Tibial nerve (tissue), 4 donors: ENCODE data around the gene MAML3. TPM values are rescaled to one million over a fixed set of nuclear protein-coding genes. Genes with fewer than 3 reads are reported as not detected.

Experiments
- DNase-seq, 2 donors: peaks; one replicate each; pipeline ENCODE4 v3.0.0-alpha.2; 2019; ENCODE audit warnings: low spot score in 2 of 2
- H3K27ac ChIP-seq, 4 donors: fragments of 200-600 bp; sonication (generic) in 3 of 4; one replicate each; pipeline ENCODE4 v1.5.1; 2017 to 2019; ENCODE audit warnings: mild to moderate bottlenecking in 1 of 4
- H3K27me3 ChIP-seq, 2 donors: fragments of 200-600 bp; sonication (generic) in 1 of 2; one replicate each; pipeline versions ENCODE4 v1.5.1 to v1.6.0; 2017 to 2019
- H3K36me3 ChIP-seq, 3 donors: fragments of 200-600 bp; sonication (generic); one replicate each; pipeline ENCODE4 v1.5.1; 2018 to 2019
- H3K4me1 ChIP-seq, 4 donors: fragments of 200-600 bp; sonication (generic) in 3 of 4; one replicate each; pipeline ENCODE4 v1.5.1; 2017 to 2019
- H3K4me3 ChIP-seq, 4 donors: fragments of 200-600 bp; sonication (generic) in 3 of 4; one replicate each; pipeline ENCODE4 v1.5.1; 2017 to 2019; ENCODE audit warnings: mild to moderate bottlenecking in 1 of 4, moderate library complexity in 1 of 4
- H3K9me3 ChIP-seq, 4 donors: fragments of 200-600 bp; sonication (generic) in 3 of 4; one replicate each; pipeline ENCODE4 v1.5.1; 2017 to 2019
- CTCF ChIP-seq, 5 experiments: fragments of 200-600 bp in 3 of 5; fragments of 450-650 bp in 2 of 5; sonication (generic) in 3 of 5; IDR thresholded peaks; one replicate each; pipeline ENCODE4 v1.5.1; 2016 to 2019; ENCODE audit warnings: antibody characterized with exemption in 5 of 5, mild to moderate bottlenecking in 3 of 5, moderate library complexity in 2 of 5
- EP300 ChIP-seq, 2 donors: sonication (generic); formaldehyde crosslinking; IDR thresholded peaks; one replicate each; pipeline ENCODE4 v1.6.1; 2017; ENCODE audit warnings: antibody characterized with exemption in 2 of 2, mild to moderate bottlenecking in 1 of 2
- POLR2A ChIP-seq, 2 donors: fragments of 450-650 bp; IDR thresholded peaks; one replicate each; pipeline ENCODE4 v1.6.1; 2017; ENCODE audit warnings: antibody characterized with exemption in 2 of 2, mild to moderate bottlenecking in 2 of 2, moderate library complexity in 2 of 2
- WGBS, 2 donors: methylation state at CpG; one replicate each; pipeline ENCODE4 v1.1.5; 2018; 5-methylcytosine and 5-hydroxymethylcytosine counted together
- total RNA-seq, 4 donors: library from RNA; depleted of rRNA; stranded (reverse); fragments of >200 nt; gene quantifications; one replicate each; pipeline ENCODE4 v1.1.0, GENCODE V29; 2016

The MAML3 gene
- total RNA-seq, 4 donors from 2014 or later: 8.6 to 10.5 (median 9.4) TPM

- H3K27ac ChIP-seq: no peak overlapping the region
- TF ChIP-seq POLR2A (IDR thresholded peaks at IDR 0.05): no peak
- TF ChIP-seq EP300 (IDR thresholded peaks at IDR 0.05): no peak
- no peak for TF ChIP-seq CTCF (IDR thresholded peaks at IDR 0.05)
- no peaks in the 10 kb centered on the region for H3K9me3 ChIP-seq
- H3K4me3 ChIP-seq: no peak overlapping the region
- H3K36me3 ChIP-seq: no peaks in the 10 kb centered on the region
- WGBS, 2 donors: 68 to 74% methylated on average over 5 of the region's 5 CpGs
- peaks cover 0 to 39% (median 15%) of the 10 kb centered on the region in 4 donors for H3K4me1 ChIP-seq
- DNase-seq: no peak
- no peaks in the 10 kb centered on the region for H3K27me3 ChIP-seq
These were observed 106.2 kb downstream of the MAML3 start for GRCh38 chr4:140047786-140048185.

- H3K4me3 ChIP-seq: no peak overlapping the region
- 87 to 90% methylated on average over 17 of the region's 17 CpGs for WGBS, 2 donors
- no peak for DNase-seq
These were observed 106.9 kb downstream of the MAML3 start for GRCh38 chr4:140047017-140047640.

DNA sequence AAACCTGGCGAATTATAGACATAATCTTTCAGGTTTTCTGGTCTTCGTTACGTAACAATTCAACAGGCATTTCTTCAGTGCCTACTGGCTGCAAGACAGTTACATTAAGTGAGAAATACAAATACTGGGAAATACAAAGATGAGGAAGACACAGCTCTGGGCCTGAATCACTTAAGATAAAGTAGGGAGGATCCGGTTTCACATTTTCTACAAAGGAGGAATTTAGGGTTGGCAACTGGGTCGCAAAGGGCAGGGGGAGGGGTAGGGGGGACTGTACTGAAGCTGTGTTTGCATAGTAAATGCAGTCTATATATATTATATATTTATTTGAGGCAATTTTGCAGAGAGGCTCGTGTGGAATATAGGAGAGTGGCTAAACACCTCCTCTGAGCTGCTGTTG, 107.4 kb downstream of the MAML3 start:
- H3K27ac ChIP-seq: no peak overlapping the region
- peaks cover 0 to 39% (median 15%) of the 10 kb centered on the region in 4 donors for H3K4me1 ChIP-seq
- TF ChIP-seq POLR2A (IDR thresholded peaks at IDR 0.05) (no peak), CTCF (IDR thresholded peaks at IDR 0.05) (no peak), EP300 (IDR thresholded peaks at IDR 0.05) (no peak)
- no peaks in the 10 kb centered on the region for H3K36me3 ChIP-seq
- WGBS, 2 donors: 72 to 73% methylated on average over 6 of the region's 6 CpGs
- H3K27me3 ChIP-seq: no peaks in the 10 kb centered on the region
- no peak overlapping the region for H3K4me3 ChIP-seq
- H3K9me3 ChIP-seq: no peaks in the 10 kb centered on the region
- DNase-seq: no peak

More at GRCh38 chr4:140047017-140047640, 106.9 kb downstream of the MAML3 start:
- Histone ChIP-seq H3K27me3 (no peaks in the 10 kb centered on the region), H3K4me1 (peaks cover 0 to 39% (median 15%) of the 10 kb centered on the region in 4 donors), H3K36me3 (no peaks in the 10 kb centered on the region), H3K9me3 (no peaks in the 10 kb centered on the region), H3K27ac (no peak overlapping the region)
- TF ChIP-seq POLR2A (IDR thresholded peaks at IDR 0.05) (no peak), CTCF (IDR thresholded peaks at IDR 0.05) (no peak)

GRCh38 chr4:140046016-140046415, 108.0 kb downstream of the MAML3 start:
- H3K4me3 ChIP-seq: no peak overlapping the region
- no peaks in the 10 kb centered on the region for H3K36me3 ChIP-seq
- H3K27me3 ChIP-seq: no peaks in the 10 kb centered on the region
- DNase-seq: no peak
- WGBS, 2 donors: 94 to 95% methylated on average over 3 of the region's 3 CpGs
- peaks cover 0 to 39% (median 15%) of the 10 kb centered on the region in 4 donors for H3K4me1 ChIP-seq
- no peaks in the 10 kb centered on the region for H3K9me3 ChIP-seq
- H3K27ac ChIP-seq: no peak overlapping the region
- no peak for TF ChIP-seq POLR2A (IDR thresholded peaks at IDR 0.05)
- no peak for TF ChIP-seq CTCF (IDR thresholded peaks at IDR 0.05)
- no peak for TF ChIP-seq EP300 (IDR thresholded peaks at IDR 0.05)

- H3K4me3 ChIP-seq: no peak overlapping the region
- no peak for DNase-seq
- peak overlapping the region in 3 of 4 donors; percentile 5 to 36 (median 12) for H3K27ac ChIP-seq
- no peaks in the 10 kb centered on the region for H3K9me3 ChIP-seq
- 43 to 52% methylated on average over 8 of the region's 8 CpGs for WGBS, 2 donors
- peaks cover 0 to 28% (median 8%) of the 10 kb centered on the region in 4 donors for H3K4me1 ChIP-seq
- TF ChIP-seq EP300 (IDR thresholded peaks at IDR 0.05) (peak in 1 of 2 donors; percentile 67), POLR2A (IDR thresholded peaks at IDR 0.05) (no peak)
- no peaks in the 10 kb centered on the region for H3K27me3 ChIP-seq
- H3K36me3 ChIP-seq: no peaks in the 10 kb centered on the region
These were observed 109.6 kb downstream of the MAML3 start for GRCh38 chr4:140044337-140044902.
